HG03139 (cell line): Measurements from ENCODE around the gene SH3D19.
"Not testable (repeated sequence)": the region's sequence is repeated elsewhere in the genome, so short reads cannot be mapped to it uniquely, and the experiment has no call there.

Experiments
- ATAC-seq: cut with Tn5 transposase; IDR thresholded peaks from one replicate; pipeline ENCODE4 v1.9.1; 2021; ENCODE audit not compliant: unreplicated experiment

SH3D19 gene

DNA sequence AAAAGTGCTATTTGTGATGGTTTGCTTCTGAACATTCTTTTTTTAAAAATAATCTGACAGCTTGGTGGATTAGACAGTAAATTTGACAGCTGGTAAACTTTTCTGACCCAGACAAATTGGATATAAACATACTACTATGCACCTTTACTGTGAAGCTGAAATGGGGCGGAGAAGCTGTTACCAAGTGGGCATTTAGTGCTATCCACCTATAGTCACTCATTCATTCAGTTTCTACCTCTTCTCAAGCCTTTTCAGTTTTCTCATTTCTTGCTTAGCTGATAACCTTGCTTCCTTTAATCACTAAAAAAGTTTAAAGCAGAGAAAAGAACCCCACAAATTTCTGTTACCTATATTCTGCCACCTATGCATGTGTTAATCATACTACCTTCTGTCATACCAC, 220.8 kb downstream of the SH3D19 start:
- no peak for ATAC-seq

GRCh38 chr4:151103758-151104157, 221.6 kb downstream of the SH3D19 start:
- ATAC-seq: no peak

GRCh38 chr4:151100531-151100930, 224.9 kb downstream of the SH3D19 start:
- ATAC-seq: no peak

DNA sequence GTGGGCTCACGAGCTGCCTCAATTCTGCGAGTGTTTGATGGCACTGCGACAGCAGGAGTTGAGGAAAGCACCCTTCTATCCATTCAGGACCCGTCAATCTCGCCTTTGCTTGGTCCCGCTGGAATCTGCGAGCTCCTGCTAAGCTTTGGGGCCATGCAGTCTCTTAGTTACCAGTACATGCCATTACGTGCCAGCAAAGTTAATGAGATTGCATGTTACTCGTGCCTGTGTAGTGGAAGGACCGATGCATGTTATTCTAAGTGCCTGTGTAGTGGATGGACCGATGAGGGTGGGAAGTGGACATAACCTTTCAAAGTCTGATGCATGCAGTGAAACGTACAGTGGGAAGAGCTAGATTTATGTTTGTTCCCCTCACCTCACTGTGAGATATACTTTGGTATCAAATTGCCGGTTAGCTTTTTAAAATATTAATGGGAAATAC, 225.4 kb downstream of the SH3D19 start:
- ATAC-seq: no peak

GRCh38 chr4:151099229-151099975, 226.0 kb downstream of the SH3D19 start, which contains the start of gene RPS3A:
Gene RPS3A, plus strand, starts transcription at chr4:151099628. Its CDS starts 25 bp downstream, at chr4:151099653.
- peak; percentile 93 for ATAC-seq

GRCh38 chr4:151098979-151099228, 226.5 kb downstream of the SH3D19 start:
- no peak for ATAC-seq

DNA sequence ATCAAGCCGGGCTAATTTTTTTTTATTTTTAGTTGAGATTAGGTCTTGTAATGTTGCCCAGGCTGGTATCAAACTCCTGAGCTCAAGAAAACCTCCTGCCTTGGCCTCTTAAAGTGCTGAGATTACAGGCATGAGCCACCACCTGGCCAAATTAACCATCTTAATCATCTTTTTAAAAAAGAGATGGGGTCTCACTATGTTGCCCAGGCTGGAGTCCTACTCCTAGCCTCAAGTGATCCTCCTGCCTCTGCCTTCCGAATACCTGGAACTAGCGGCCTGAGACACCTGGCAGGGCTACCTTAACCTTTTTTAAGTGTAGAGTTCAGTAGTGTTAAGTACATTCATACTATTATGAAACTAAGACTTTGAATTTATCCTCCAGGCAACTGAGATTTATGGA, 227.6 kb downstream of the SH3D19 start:
- ATAC-seq: no peak

DNA sequence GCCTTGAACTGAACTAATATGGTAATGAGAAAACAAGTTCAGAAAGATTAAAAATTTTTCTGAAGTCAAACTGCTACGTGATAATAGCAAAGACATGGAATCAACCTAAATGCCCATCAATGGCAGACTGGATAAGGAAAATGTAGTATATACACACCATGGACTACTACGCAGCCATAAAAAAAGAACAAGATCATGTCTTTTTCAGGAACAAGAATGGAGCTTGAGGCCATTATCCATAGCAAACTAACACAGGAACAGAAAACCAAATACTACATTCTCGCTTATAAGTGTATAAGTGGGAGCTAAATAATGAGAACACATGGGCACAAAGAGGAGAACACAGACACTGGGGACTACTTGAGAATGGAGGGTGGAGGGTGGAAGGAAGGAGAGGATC, 230.3 kb downstream of the SH3D19 start:
- ATAC-seq: no peak

DNA sequence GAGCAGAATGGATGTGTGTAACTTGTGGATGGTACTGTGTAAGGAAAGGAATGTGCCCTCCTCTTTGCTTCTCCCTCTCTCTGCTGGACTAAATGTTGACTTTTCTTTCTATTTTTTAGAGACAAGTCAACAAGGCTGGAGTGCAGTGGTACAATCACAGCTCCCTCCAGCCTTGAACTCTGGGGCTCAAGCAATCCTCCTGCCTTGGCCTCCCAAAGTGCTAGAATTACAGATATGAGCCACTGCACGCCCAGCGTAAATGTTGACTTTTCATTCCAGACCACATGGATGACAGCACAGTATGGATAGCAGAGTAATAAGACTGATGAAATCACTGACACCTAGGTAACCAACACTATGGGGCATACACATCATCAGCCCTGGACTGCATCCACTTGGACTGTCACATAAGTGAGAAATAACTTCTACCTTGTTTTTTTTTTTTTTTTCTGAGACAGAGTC, 231.1 kb downstream of the SH3D19 start:
- no peak for ATAC-seq

DNA sequence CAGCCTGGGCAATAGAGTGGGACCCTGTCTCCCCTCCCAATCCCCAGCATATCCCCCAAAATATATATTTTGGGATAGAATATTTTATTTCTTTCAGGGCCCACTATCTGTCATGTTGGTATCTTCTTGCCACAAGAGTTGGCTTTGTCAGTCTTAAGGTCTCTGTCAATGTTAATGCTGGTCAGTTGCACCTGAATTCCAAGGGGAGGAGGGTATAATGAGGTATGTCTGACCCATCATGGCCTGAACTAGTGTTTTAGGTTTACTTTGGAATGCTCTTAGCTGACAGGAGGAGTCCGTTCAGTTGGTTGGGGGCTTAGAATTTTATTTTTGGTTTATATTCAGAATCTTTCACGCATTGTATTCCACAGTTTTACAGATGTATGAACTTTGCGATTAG, 232.2 kb downstream of the SH3D19 start:
- no peak for ATAC-seq

- no peak for ATAC-seq
Measured at GRCh38 chr4:151092488-151092887, 232.9 kb downstream of the SH3D19 start.

DNA sequence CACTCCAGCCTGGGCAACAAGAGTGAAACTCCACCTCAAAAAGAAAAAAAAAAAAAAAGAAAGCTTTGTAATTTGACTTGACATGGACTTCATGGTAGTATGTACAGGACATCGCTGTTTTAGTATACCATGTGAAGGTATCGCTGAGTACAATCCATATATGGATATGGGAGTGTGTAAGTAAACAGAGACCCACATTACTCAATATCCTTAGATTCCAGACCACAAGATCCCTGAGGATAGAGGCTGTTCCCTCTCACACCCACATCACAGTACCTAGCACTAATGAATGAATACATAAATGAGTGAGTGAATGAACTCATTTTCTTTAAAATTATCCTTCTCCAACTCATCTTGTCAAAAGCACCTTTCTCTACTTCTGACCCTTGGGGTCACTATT, 234.4 kb downstream of the SH3D19 start:
- no peak for ATAC-seq

DNA sequence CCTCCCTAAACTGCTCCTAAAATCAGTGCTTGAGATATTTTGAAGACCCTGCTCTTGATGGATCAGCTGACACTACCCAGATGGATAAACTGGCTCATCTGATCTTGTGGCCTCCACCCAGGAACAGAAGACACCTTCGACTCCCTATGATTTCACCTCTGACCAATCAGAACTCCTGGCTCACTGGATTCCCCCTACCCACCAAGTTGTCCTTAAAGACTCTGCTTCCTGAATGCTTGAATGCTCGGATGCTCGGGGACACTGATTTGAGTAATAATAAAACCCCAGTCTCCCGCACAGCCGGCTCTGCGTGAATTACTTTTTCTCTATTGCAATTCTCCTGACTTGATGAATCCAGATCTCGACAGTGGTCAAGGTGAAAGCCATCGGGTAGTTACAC, 237.9 kb downstream of the SH3D19 start:
- no peak for ATAC-seq

DNA sequence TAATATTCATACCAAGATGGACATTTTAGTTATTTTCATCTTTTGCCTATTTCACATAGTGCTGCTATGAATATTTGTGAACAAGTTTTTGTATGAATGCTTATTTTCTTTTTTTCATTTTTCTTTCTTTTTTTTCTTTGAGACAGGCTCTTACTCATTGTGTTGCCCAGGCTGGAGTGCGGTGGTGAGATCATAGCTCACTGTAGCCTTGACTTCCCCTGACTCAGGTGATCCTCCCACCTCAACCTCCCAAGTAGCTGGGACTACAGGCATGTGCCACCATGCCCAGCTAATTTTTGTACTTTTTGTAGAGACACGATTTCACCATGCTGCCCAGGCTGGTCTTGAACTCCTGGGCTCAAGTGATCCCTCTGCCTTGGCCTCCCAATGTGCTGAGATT, 247.4 kb downstream of the SH3D19 start:
- not testable (repeated sequence) for ATAC-seq

GRCh38 chr4:151074416-151074916, 250.9 kb downstream of the SH3D19 start:
- no peak for ATAC-seq
